ENCODE data around the gene FRMD5.

GRCh38 chr15:43887901-43888300 is 307.2 kb downstream of the FRMD5 start:
- TF ChIP-seq CTCF (IDR thresholded peaks at IDR 0.05): no peak
- TF ChIP-seq POLR2A (IDR thresholded peaks at IDR 0.05): no peak
- no peak for TF ChIP-seq EP300 (IDR thresholded peaks at IDR 0.05)
